HG02588 (cell line): Measurements from ENCODE around the gene MTF1.

Experiments used
- ATAC-seq: cut with Tn5 transposase; IDR thresholded peaks from one replicate; pipeline ENCODE4 v1.9.1; 2021; ENCODE audit warnings: mild to moderate bottlenecking, moderate library complexity; ENCODE audit not compliant: unreplicated experiment

Gene MTF1

DNA sequence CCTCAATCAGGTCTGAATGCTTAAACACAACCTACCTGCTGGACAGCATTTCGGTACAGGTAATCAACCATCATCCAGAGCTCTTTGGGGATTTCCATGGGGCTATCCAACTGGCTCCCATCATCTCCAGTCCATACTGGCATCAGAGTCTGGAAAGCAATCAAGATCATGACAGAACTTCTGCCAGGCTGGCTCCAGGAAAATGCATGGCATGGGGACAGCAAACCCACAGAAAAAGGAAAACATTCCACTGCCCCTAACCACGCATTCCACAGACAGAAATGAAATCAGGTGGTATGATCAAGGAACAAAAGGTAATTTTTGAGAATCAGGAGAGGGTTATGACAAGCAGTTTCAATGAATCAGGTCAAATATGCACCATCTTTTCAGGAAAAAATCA is 9.1 kb upstream of the MTF1 start:
- no peak for ATAC-seq

DNA sequence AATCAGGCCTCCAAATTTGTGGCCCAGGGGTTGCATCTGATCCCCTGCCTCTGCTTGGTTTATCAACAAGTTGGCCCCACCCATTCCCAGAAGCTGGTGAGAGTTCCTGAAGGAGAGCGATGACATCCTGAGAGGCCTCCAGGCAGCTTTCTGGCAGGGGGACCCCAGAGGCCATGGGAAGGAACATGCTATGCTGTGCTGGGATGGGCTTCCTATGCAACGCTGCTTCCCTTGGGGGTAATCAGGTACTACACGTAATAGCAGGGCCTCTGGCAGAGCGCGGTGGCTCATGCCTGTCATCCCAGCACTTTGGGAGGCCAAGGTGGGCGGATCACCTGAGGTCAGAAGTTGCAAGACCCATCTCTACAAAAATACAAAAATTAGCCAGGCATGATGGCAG is 8.4 kb upstream of the MTF1 start:
- no peak for ATAC-seq

DNA sequence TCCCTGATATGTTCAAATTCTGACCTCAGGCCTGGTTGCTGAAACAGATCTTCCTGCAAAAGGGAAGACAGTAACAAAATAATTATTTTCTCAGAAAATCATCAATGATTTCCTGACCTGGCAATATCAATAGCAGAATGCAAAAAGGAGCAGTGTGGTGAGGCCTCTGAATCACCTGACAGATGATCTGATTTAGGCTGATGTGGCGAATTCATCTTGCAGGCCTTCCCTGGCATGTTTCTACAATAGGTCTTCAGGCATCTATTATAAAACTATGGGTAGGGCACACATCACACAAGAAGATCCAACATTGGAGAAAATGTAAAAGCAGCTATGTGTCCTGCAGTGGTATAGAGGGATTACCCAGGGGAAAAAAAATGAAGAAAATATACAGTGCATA is 7.1 kb upstream of the MTF1 start:
- ATAC-seq: no peak

DNA sequence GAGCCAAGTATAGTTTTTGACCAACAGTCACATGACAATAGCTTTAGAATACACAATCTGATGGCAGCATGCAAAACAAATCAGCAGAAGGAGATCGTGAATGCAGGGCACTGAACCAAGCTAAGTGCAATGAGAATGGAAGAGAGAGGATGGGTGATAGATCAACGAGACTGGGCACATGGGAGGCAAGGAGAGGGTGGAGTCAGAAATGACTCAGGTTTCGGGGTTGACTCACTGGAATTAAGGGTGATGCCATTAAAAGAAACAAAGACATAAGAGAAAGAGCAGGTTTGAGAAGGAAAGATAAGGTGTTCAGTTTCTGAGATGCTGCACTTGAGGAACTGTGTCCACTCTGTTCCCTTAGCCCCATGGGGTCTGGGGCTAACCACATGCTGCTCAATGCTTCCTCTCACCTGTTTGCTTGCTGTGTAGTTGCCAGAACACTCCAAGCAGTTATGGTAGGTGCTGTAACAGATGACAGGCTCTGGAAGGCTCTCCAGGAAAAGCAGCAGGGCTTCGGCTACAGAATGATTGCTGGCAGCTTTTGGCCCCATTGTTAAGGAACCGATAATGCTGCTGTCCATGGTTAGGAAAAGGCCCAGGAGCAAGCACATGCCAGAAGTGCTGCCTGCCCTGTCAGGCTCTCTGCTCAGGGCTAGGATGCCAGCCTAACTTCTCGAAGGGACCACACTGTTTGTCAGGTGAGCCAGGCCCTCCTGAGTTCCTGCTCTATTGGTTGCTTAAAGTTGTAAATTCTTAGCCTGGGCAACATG is 6.1 kb upstream of the MTF1 start:
- no peak for ATAC-seq

DNA sequence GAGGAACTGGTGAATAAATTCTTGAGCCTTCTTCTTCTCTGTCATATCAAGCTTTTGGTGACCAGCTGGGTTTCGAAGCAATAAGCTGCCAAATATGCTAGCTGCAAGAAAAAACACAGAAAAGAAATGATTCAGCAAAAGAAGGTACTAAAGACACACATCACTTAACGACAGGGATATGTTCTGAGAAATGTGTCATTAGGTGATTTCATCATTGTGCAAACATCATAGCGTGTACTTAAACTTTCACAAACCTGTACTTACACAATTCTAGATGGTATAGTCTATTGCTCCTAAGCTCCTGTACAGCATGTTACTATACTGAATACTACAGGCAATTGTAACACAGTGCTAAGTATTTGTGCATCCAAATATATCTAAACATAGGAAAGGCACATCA is 2.9 kb upstream of the MTF1 start:
- no peak for ATAC-seq

DNA sequence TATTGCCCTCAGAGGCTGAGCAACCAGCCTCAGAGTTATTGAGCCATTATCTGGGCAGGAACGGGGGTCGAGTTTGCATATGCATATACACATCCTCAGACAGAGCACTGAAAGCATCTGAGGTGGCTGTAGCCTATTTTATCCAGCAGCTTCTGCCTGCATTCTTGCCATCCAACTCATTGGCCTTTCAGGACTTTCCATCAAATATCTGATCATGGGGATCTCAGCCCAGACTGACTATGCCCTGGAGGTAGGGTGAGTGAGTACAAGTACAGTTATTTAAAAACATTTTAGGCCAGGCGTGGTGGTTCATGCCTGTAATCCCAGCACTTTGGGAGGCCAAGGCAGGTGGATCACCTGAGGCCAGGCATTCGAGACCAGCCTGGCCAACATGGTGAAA is 1.8 kb upstream of the MTF1 start:
- no peak for ATAC-seq

DNA sequence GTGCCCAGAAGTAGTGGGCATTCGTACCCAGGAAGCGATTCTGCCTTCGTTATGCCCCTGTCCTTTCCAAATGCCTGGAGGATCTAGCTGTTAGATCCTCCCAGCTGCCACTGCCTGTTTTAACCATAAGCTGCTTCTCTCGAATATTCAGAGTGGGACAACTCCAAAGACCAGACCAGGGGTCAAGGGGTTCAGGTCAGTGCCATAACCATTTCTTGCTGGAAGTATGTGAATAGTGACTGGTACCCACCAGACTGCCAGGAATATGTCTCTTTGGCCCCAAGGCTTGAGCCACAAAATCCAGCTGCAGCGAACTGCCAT is 914 bp upstream of the MTF1 start:
- no peak for ATAC-seq

DNA sequence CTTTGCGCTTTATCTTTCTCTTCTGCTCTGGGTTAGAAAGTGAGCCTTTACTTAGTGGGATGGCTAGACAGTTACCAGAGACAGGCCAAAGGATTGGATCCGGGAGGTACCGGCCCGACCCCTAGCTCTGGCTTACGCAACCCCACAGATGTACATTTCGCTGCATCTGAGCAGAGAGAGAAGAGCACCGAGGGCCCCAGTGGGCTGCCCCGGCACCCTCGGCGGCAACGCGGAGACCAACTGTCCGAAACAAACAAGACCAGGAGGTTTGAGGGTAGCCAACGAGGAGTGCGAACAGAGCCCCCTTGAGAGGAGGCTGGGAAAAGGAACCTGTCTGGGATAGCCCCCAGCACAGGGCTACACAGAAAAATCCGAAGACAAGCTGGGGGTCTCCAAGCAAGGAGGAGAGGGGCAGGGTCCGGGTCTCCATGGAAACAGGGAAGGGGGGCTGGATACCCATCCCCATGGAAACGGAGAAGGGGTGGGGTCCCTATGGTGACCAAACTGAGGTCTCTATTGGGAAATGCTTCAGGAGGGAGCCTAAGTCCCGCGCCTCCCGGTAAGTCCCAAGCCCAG is 373 bp downstream of the MTF1 start:
- peak; percentile 14 for ATAC-seq

DNA sequence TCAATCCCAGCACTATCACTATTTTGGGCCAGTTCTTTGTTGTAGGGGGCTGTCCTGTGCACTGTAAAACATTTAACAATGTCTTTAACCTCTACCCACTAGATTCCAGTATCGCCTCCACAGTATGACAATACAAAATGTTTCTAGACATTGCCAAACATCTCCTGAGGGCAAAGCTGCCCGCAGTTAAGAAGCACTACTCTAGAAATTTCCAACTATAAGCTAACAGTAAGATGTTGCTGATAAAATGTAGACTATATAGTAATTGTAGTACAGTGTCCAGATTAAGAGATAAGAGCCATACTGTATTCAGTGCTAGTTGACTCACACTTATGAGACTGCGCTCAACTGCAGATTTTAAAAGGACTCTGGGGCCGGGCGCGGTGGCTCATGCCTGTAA is 5.0 kb downstream of the MTF1 start:
- ATAC-seq: no peak

DNA sequence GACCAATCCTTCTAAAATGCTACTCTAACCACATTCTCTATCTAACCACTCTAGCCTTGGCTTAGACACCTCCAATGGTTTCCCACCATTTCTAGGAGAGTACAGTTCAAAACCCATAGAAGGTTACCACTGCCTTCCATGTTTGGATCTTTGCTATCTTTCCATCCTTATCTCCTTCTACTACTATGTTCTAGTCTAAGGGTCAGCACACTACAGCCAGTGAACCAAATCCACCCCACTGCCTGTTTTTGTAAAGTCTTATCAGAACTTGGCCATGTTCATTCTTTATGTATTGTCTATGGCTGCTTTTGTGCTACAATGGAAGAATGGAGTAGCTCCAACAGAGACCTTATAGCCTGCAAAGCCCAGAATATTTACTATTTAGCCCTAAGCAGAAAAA is 6.2 kb downstream of the MTF1 start:
- no peak for ATAC-seq

DNA sequence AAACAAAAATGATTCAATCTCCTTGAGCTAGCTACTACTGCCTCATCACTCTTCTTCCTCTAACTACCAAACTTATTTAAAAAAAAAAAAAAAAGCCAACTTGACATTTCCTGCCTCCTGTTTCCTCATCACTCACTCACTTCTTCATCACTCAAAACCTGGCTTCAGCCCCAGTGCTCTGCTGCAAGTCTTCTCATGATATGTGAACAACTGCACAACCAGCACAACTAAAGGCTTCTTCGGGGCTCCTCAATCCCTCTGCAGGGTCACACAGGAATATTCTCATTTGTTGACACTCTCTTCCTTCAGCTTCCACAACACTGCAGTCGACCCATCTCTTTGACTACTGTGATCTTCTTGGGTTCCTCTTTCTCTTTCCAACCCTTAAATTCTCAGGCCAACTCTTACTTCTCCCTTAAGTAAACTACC is 7.6 kb downstream of the MTF1 start:
- ATAC-seq: no peak

DNA sequence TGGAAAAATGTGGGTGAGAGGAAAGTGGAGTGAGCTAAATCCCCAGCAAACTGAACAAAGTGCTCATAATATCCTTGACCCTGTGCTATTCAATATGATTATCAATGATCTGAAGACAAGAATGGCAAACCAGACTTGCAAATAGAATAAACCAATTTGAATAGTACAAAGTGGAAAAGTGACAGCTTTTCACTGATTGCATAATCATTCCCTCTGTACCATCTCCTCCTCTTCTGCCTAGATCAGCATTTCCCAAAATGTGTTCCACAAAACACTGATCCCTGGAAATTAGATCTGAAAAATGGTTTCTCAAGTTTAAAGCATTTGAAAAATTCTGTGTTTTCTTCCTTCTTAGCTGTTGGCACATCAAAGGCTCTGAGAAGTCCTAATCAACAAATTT is 8.1 kb downstream of the MTF1 start:
- no peak for ATAC-seq

DNA sequence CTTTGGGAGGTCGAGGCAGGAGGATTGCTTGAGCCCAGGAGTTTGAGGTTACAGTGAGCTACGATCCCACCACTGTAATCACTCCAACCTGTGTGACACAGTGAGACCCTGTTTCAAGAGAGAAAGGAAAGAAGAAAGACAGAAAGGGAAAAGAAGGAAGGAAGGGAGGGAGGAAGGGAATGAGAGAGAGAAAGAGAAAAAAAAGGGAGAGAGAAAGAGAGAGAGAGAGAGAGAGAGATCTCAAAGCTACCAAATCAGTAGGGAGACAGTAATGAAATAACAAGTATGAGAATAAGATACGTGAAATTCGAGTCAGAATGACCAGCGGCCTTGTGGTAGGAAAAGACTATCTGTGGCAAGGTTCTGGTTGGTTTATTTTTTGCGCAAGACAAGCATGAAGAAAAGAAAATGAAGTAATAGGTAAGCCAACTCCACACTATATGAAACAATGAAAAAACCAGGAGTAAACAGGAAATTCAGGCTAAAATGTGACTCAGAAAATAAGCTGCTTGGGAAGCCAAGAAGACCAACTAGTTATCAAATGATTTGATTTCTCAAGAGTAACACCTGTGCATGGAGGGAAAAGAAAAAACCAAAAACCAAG is 8.9 kb downstream of the MTF1 start:
- no peak for ATAC-seq

DNA sequence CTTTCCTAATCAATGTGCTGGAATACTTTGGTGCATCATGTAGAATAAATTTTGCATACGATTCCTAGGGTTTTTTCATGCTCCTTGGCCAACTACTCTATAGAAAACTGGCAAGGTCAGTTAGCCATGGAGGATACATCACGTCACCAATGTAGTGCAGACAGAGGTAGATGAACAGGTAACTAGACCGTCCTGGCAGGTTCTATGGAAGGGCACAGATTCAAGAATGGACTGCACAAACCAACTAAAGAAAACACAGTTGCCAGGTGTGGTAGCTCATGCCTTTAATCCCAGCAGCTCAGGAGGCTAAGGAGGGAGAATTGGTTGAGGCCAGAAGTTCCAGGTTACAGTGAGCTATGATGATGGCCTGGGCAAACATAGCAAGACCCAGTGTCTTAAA is 9.9 kb downstream of the MTF1 start:
- ATAC-seq: no peak

DNA sequence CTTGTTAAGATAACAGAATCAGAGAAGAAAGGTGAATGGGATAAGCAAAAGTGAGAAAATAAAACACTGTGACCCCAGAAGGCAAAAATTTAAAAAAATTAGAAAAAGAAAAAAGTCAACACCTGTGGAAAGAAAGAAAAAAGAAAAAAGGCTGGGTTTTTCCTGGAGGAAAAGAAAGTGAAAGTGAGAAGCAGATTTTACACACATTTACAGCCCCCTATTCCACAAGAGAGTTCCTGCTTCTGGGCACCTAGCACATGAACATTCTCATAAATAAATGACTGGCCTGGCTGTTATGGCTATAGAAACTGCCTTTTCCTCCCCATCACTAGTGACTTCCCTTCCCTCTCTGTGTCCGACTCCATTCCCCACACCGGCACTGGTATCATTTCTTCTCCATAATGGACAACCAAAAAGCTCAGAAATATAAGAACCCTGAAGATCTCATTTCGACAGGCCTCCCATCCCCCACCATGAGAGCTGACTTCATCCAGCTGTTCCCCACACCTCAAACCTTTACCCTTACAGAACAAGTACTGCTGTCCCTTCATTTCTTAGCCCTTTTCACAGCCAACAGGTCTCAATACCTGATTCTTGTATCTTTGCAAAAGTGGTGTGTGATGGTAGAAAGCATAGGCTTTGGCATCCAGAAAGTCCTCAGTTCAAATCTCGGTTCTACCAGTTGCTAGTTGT is 12.6 kb downstream of the MTF1 start:
- no peak for ATAC-seq

DNA sequence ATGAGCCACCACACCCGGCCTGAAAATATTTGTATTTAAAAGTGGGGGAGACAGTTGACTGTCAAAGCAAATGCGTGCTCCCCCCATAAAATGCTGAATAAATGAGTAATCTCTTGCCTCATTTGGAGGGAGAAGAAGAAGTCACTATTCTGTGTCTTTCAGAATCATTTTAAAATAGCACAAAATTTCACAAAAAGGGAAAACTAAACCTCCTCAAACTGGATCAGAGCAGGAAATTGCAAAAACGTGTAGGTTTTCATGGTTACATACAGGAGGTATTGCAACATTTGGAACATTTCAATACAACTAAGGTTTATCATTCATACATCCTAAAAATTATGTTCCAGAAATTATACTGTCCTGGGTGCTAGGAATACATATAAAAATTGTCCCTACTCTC is 13.6 kb downstream of the MTF1 start:
- ATAC-seq: no peak

DNA sequence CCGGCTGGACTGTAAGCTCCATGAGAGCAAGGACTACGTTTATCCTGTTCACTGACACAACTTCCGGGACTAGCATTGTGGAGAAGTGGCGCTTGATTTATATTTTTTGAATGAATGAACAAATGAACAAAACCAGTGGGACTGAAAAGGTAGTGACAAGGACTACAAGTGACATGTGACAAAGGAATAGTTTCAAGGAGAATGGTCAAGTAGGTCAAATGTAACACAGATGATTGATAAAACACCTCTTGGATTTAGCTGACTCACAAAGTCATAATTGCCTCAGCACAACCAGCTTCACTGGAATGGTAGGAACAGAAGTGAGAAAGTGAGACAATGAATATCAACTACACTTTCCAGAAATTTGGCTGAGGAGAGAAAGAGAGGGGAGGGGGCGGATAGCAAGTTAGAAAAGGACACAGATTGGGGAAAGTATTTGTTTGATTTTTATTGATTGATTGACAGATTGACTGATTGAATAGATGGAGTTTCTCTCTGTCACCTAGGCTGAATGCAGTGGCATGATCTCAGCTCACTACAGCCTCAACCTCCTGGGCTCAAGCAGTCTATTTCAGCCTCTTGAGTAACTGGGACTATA is 14.2 kb downstream of the MTF1 start:
- no peak for ATAC-seq

DNA sequence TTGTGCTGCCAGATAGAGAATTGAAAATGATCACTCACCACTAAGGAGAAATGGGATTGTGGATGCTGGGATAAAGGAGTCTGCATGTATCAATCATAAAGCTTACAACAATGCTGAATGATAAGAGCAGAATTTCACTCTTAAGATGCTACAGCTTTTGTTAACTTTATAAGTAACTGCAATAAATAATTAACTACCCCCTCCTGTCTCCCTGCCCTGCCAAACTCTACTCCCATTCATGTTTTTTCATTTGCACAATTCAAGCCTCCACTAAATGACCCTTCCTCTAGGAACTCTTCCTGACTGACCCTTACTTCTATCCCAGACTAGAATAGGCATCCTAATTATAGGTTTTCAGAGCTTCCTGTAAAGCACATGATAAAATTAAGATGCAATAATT is 14.9 kb downstream of the MTF1 start:
- no peak for ATAC-seq

DNA sequence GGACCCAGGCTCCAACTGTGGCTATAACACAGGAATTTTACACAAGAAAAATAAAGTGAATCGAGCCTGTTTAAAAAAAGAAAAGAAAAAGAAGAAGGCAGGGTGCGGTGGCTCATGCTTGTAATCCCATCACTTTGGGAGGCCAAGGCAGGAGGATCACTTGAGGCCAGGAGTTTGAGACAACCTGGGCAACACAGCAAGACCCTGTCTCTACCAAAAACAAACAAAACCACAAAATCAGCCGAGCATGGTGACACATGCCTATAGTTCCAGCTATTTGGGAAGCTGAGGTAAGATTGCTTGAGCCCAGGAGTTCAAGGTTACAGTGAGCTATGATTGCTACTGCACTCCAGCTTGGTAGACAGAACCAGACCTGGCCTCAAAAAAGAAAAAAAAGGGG is 17.7 kb downstream of the MTF1 start:
- no peak for ATAC-seq

DNA sequence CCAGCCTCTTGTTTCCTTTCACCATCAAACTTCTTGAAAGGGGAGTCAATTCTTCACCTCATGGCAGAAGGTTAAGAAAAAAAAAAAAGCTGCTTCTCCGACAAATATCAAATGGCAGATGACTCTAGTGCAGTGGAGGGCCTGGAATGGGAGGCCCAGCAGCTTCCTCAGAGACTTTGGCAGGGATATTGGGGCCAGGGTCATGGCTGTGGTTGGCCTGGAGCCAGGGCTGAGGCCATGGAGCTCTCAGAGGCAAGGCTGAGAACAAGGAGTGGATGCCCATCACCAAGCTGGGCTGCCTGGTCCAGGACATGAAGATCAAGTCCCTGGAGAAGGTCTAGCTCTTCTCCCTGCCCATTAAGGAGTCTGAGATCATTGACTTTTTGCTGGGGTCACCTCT is 18.7 kb downstream of the MTF1 start:
- no peak for ATAC-seq

DNA sequence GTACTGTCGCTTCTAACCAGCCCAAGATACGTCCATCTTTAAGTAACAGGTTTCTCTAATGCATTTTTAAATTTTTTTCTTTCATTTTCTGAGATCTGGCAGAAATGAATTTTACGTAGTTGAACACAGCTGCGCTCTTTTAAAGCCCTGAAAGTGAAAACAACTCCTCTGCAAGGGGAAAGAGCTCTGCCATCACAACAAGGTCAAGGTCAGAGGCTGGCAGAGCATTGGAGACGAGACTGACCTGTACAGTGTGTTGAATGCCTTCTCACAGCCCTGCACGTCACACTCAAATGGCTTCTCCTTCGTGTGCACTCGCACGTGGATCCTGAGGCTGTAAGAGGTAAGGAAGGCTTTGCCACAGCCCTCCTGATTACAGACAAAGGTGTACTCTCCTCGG is 19.7 kb downstream of the MTF1 start:
- ATAC-seq: no peak

DNA sequence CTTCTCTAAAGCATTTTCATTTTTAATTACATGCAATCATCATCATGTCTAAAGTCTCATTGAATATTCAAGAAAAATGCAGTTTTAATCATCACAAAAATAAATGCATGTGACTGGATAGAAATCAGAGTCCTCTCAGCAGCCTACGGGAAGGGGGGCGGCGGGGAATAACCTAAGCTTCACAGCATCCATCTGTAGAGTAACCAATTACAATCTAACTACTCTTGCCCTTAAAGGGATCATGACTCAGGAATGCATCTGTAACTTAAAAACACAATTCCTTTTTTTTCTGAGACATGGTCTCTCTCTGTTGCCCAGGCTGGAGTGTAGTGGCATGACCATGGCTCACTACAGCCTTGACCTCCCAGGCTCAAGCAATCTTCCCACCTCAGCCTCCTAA is 22.6 kb downstream of the MTF1 start:
- ATAC-seq: no peak
